ENCODE results near the gene ERVMER34-1. TPM values are rescaled to one million over a fixed set of nuclear protein-coding genes. Genes with fewer than 3 reads are reported as not detected.

The ERVMER34-1 gene
- total RNA-seq, 2 experiments from 2014 or later: 0.07 TPM

- Mint-ChIP-seq H3K27me3 (no peaks in the 10 kb centered on the region), H3K4me1 (ENCODE audit: low read depth) (peaks cover 36% of the 10 kb centered on the region), H3K36me3 (ENCODE audit: low read depth) (peaks cover 41% of the 10 kb centered on the region), H3K4me3 (peak overlapping the region; percentile 96), H3K27ac (peak overlapping the region; percentile 75), H3K9me3 (no peaks in the 10 kb centered on the region)
- intact Hi-C loops (cut with micrococcal nuclease): no loop called here
- ATAC-seq (no peak), DNase-seq (no peak)
- ChIA-PET POLR2A (interaction anchor here (0.8 to 2.7 kb wide), 9 partner anchors 8 to 151 kb away, joined by 3 to 46 read pairs (median 4); partner anchors contain the start of gene USP46), CTCF (interaction anchor here (1.3 to 2.8 kb wide), 3 partner anchors 11 to 271 kb away, joined by 3 to 11 read pairs (median 4); no protein-coding TSS in a partner anchor)
- TF ChIP-seq, protein P1, sequence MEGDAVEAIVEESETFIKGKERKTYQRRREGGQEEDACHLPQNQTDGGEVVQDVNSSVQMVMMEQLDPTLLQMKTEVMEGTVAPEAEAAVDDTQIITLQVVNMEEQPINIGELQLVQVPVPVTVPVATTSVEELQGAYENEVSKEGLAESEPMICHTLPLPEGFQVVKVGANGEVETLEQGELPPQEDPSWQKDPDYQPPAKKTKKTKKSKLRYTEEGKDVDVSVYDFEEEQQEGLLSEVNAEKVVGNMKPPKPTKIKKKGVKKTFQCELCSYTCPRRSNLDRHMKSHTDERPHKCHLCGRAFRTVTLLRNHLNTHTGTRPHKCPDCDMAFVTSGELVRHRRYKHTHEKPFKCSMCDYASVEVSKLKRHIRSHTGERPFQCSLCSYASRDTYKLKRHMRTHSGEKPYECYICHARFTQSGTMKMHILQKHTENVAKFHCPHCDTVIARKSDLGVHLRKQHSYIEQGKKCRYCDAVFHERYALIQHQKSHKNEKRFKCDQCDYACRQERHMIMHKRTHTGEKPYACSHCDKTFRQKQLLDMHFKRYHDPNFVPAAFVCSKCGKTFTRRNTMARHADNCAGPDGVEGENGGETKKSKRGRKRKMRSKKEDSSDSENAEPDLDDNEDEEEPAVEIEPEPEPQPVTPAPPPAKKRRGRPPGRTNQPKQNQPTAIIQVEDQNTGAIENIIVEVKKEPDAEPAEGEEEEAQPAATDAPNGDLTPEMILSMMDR (IDR thresholded peaks at IDR 0.05): no peak
These were observed 39.4 kb downstream of the ERVMER34-1 start for GRCh38 chr4:52711834-52712250.

- TF ChIP-seq, protein P1 (IDR thresholded peaks at IDR 0.05): no peak
- Mint-ChIP-seq H3K9me3 (no peaks in the 10 kb centered on the region), H3K4me3 (peak overlapping the region; percentile 96), H3K27me3 (no peaks in the 10 kb centered on the region), H3K4me1 (ENCODE audit: low read depth) (peaks cover 34% of the 10 kb centered on the region), H3K36me3 (ENCODE audit: low read depth) (peaks cover 35% of the 10 kb centered on the region), H3K27ac (peak overlapping the region; percentile 75)
- ChIA-PET CTCF (interaction anchor here (2.8 kb wide), 1 partner anchor 11 kb away, joined by 11 read pairs; no protein-coding TSS in a partner anchor), POLR2A (interaction anchor here (1.0 to 2.7 kb wide), 5 partner anchors 8 to 24 kb away, joined by 3 to 46 read pairs (median 4); no protein-coding TSS in a partner anchor)
- DNase-seq: no peak
- intact Hi-C loops (cut with micrococcal nuclease): no loop called here
- no peak for ATAC-seq
These were observed 40.0 kb downstream of the ERVMER34-1 start for GRCh38 chr4:52711272-52711671.

GRCh38 chr4:52709155-52709554 lies 42.1 kb downstream of the ERVMER34-1 start:
- DNase-seq (no peak), ATAC-seq (no peak)
- H3K36me3 Mint-ChIP-seq (ENCODE audit: low read depth): peaks cover 15% of the 10 kb centered on the region
- H3K4me1 Mint-ChIP-seq (ENCODE audit: low read depth): peaks cover 20% of the 10 kb centered on the region
- intact Hi-C loops (cut with micrococcal nuclease): no loop called here
- H3K9me3 Mint-ChIP-seq: no peaks in the 10 kb centered on the region
- no peak overlapping the region for H3K27ac Mint-ChIP-seq
- ChIA-PET POLR2A (no interaction called here), CTCF (interaction anchor here (1.1 kb wide), 1 partner anchor 164 kb away, joined by 4 read pairs; no protein-coding TSS in a partner anchor)
- TF ChIP-seq, protein P1 (IDR thresholded peaks at IDR 0.05): no peak
- no peak overlapping the region for H3K4me3 Mint-ChIP-seq
- H3K27me3 Mint-ChIP-seq: peaks cover 1% of the 10 kb centered on the region

DNA sequence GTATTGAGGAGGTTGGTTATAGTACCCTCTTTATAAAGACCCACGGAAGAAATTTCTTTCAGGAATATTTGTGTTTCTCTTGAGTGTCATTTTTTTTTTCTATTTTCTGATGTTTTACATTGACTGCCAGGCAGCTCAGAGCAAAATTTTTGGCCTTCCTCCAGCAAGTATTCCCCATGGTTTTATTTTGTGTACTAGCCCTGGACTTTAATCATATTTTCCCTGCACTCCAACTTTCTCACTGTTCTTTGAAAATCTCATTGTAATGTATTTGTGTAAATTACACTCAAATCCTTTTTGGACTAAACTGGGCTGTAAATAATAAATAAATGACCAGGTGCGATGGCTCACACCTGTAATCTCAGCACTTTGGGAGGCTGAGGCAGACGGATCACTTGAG lies 46.6 kb downstream of the ERVMER34-1 start:
- no peak for ATAC-seq
- TF ChIP-seq, protein P1 (IDR thresholded peaks at IDR 0.05): no peak
- ChIA-PET CTCF (no interaction called here), POLR2A (interaction anchor here (1.2 kb wide), 1 partner anchor 8 kb away, joined by 3 read pairs; no protein-coding TSS in a partner anchor)
- H3K9me3 Mint-ChIP-seq: no peaks in the 10 kb centered on the region
- no peak for DNase-seq
- intact Hi-C loops (cut with micrococcal nuclease): no loop called here
- H3K27me3 Mint-ChIP-seq: peaks cover 1% of the 10 kb centered on the region
- H3K4me3 Mint-ChIP-seq: no peak overlapping the region
- no peaks in the 10 kb centered on the region for H3K36me3 Mint-ChIP-seq (ENCODE audit: low read depth)
- no peaks in the 10 kb centered on the region for H3K4me1 Mint-ChIP-seq (ENCODE audit: low read depth)
- H3K27ac Mint-ChIP-seq: no peak overlapping the region

GRCh38 chr4:52704133-52704532 lies 47.1 kb downstream of the ERVMER34-1 start:
- TF ChIP-seq, protein P1 (IDR thresholded peaks at IDR 0.05): no peak
- Mint-ChIP-seq H3K27me3 (peaks cover 1% of the 10 kb centered on the region), H3K27ac (no peak overlapping the region), H3K36me3 (ENCODE audit: low read depth) (no peaks in the 10 kb centered on the region), H3K4me1 (ENCODE audit: low read depth) (no peaks in the 10 kb centered on the region), H3K4me3 (no peak overlapping the region), H3K9me3 (no peaks in the 10 kb centered on the region)
- intact Hi-C loops (cut with micrococcal nuclease): no loop called here
- ChIA-PET CTCF (no interaction called here), POLR2A (interaction anchor here (1.0 to 1.2 kb wide), 2 partner anchors 8 to 9 kb away, joined by 3 to 4 read pairs; no protein-coding TSS in a partner anchor)
- no peak for DNase-seq
- ATAC-seq: no peak
